ENCODE results near the gene ACTR6.
"Not testable (repeated sequence)": the region's sequence is repeated elsewhere in the genome, so short reads cannot be mapped to it uniquely, and the experiment has no call there.

ACTR6 gene

DNA sequence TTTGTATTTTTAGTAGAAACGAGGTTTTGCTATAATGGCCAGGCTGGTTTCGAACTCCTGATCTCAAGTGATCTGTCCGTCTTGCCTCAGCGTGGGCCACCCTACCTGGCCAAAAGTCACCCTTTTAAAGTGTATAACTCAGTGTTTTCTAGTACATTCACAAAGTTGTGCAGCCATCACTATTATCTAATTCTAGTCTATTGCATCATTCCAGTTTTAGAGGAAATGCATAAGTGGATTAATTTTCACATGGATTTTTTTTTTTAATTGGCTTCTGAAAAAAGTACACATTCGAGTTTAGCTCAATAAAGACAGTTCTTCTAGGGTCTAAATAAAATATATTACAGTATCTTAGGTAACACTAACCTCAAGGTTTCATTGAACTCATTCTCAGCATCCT, 62.5 kb downstream of the ACTR6 start:
- ChIA-PET CTCF (no interaction called here), POLR2A (no interaction called here)
- DNase-seq (ENCODE audit: extremely low spot score) = no peak
- no peak for TF ChIP-seq PKNOX1 (IDR thresholded peaks at IDR 0.05)
- TF ChIP-seq CTBP1 (IDR thresholded peaks at IDR 0.05; ENCODE audit: borderline replicate concordance) = no peak
- no peak for TF ChIP-seq FOXA1 (IDR thresholded peaks at IDR 0.05)
- no peak for TF ChIP-seq NFRKB (IDR thresholded peaks at IDR 0.05)
- TF ChIP-seq LEF1 (IDR thresholded peaks at IDR 0.05; ENCODE audit: borderline replicate concordance) = no peak
- no peak for TF ChIP-seq HDGF (IDR thresholded peaks at IDR 0.05; ENCODE audit: borderline replicate concordance)
- no peak for TF ChIP-seq SUZ12 (IDR thresholded peaks at IDR 0.05)
- no peak for TF ChIP-seq ARNT (IDR thresholded peaks at IDR 0.05)
- TF ChIP-seq FOXK2 (IDR thresholded peaks at IDR 0.05) = no peak
- no peak for TF ChIP-seq FOXM1 (IDR thresholded peaks at IDR 0.05; ENCODE audit: borderline replicate concordance)

GRCh38 chr12:100265107-100265506, 64.5 kb downstream of the ACTR6 start:
- CTCF ChIA-PET; POLR2A ChIA-PET; DNase-seq (ENCODE audit: extremely low spot score): not testable (repeated sequence)

DNA sequence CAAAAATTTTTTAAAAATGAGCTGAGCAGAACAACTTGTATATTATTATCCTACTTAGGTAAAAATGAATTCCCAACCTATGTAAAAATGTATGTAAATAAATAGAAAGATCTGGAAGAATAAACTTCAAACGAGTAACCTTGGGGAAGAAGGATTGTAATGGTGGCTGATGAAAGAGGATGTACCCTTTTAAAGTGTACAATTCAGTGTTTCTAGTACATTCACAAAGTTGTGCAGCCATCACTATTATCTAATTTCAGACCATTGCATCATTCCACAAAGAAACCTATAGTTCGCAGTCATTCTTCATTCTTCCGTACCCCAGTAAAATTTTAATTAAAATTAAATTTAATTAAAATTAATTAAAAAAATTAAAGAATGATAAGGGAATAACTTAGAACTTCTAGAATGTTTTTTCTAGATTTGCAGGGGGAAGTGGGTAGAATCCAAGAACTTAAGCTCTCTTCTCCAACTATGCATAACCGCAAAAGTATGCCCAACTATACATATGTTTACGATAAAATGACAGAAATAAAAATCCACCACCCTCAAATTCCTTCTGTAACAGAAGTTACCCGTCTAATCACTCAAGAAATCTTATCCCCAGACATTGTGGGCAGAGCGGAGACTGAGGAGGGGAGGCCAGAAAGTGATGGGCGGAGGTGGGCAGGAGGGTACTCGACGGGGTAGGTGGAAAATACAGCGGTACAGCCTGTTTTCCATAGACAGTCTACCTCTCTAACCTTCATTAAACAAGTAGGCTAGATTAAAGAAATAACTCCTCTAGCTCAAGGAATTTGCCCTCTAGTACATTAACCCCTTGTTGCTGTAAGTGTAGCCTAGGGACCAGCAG, 65.3 kb downstream of the ACTR6 start:
- ChIA-PET CTCF (no interaction called here), POLR2A (interaction anchor here (1.0 to 1.1 kb wide), 2 partner anchors 31 to 65 kb away, joined by 3 to 4 read pairs; partner anchors contain the start of gene ACTR6)
- TF ChIP-seq SP1 (IDR thresholded peaks at IDR 0.05) (no peak), LEF1 (IDR thresholded peaks at IDR 0.05; ENCODE audit: borderline replicate concordance) (no peak), FOXK2 (IDR thresholded peaks at IDR 0.05) (no peak), ELF4 (IDR thresholded peaks at IDR 0.05) (no peak), L3MBTL2 (conservative IDR thresholded peaks at IDR 0.05) (no peak)
- DNase-seq (ENCODE audit: extremely low spot score) = peak; percentile 20

- DNase-seq (ENCODE audit: extremely low spot score) = no peak
- CTCF ChIA-PET = no interaction called here
- POLR2A ChIA-PET = interaction anchor here (0.8 to 1.6 kb wide), 4 partner anchors 11 to 66 kb away, joined by 3 to 8 read pairs (median 4); partner anchors contain the start of gene ACTR6
These were observed 65.9 kb downstream of the ACTR6 start for GRCh38 chr12:100266585-100266834.

GRCh38 chr12:100266835-100267602, 66.4 kb downstream of the ACTR6 start, which contains the start of the genes DEPDC4 and SCYL2:
DEPDC4 (minus strand) TSS chr12:100267079; CDS start chr12:100267076, 3 bp downstream.
SCYL2 (plus strand) TSS chr12:100267177; CDS start chr12:100282971, 15,794 bp downstream.
- TF ChIP-seq PKNOX1 (IDR thresholded peaks at IDR 0.05) (peak; percentile 92), ELF4 (IDR thresholded peaks at IDR 0.05) (no peak), L3MBTL2 (conservative IDR thresholded peaks at IDR 0.05) (peak; percentile 59)
- ChIA-PET POLR2A (interaction anchor here (0.8 to 1.6 kb wide), 5 partner anchors 12 to 66 kb away, joined by 3 to 8 read pairs (median 4); partner anchors contain the start of gene ACTR6), CTCF (no interaction called here)
- DNase-seq (ENCODE audit: extremely low spot score) = peak; percentile 93

More at GRCh38 chr12:100266585-100266834, 65.9 kb downstream of the ACTR6 start:
- TF ChIP-seq SUZ12 (IDR thresholded peaks at IDR 0.05) (no peak), FOXK2 (IDR thresholded peaks at IDR 0.05) (no peak), ELF4 (IDR thresholded peaks at IDR 0.05) (no peak), ZNF384 (IDR thresholded peaks at IDR 0.05) (no peak), HDGF (IDR thresholded peaks at IDR 0.05; ENCODE audit: borderline replicate concordance) (no peak), LEF1 (IDR thresholded peaks at IDR 0.05; ENCODE audit: borderline replicate concordance) (no peak), SP1 (IDR thresholded peaks at IDR 0.05) (no peak), TARDBP (IDR thresholded peaks at IDR 0.05) (no peak), FOXA1 (IDR thresholded peaks at IDR 0.05) (no peak), BHLHE40 (IDR thresholded peaks at IDR 0.05; ENCODE audit: borderline replicate concordance) (no peak), ARNT (IDR thresholded peaks at IDR 0.05) (no peak), L3MBTL2 (conservative IDR thresholded peaks at IDR 0.05) (no peak), FOXM1 (IDR thresholded peaks at IDR 0.05; ENCODE audit: borderline replicate concordance) (no peak), PKNOX1 (IDR thresholded peaks at IDR 0.05) (no peak), NFRKB (IDR thresholded peaks at IDR 0.05) (no peak)

DNA sequence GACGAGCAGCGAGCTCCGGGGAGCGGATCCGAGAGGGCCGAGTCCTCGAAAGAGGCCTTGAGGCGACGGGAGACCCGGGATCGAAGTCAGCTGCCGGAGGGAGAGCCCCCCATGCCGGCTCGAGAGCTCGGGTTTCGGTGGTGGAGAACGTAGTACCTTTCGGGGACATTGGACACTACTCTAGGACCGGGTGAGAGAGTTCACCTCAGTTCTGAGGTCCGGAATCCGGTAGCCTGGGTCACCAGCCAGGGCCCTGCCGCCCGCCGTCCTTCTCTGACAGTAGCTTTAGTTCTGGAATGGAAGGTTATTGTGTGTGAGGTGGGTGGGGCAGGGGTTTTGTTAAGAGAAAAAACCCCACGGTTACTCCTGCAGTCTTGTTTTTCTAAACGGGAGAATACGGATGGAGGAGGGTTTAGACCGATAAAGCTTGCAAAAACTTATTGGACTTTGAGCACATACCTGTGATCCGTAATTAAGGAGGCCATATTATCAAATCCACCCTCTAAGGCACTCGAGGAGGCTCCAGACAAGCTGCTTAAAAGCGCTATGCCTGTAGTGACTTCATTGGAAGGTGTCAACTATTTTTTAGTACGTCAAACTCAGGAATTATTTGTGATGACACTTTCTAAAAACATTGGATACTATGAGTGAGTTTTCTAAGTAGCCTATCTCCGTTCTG, 67.1 kb downstream of the ACTR6 start:
- CTCF ChIA-PET = interaction anchor here (0.8 kb wide), 1 partner anchor 137 kb away, joined by 3 read pairs; no protein-coding TSS in a partner anchor
- DNase-seq (ENCODE audit: extremely low spot score) = no peak

More for the DNA sequence above, 67.1 kb downstream of the ACTR6 start:
- TF ChIP-seq LEF1 (IDR thresholded peaks at IDR 0.05; ENCODE audit: borderline replicate concordance) (no peak), TARDBP (IDR thresholded peaks at IDR 0.05) (no peak), FOXM1 (IDR thresholded peaks at IDR 0.05; ENCODE audit: borderline replicate concordance) (no peak), CTBP1 (IDR thresholded peaks at IDR 0.05; ENCODE audit: borderline replicate concordance) (no peak), ELF4 (IDR thresholded peaks at IDR 0.05) (no peak), ARNT (IDR thresholded peaks at IDR 0.05) (no peak), NFRKB (IDR thresholded peaks at IDR 0.05) (no peak)
- POLR2A ChIA-PET = interaction anchor here (1.1 to 1.6 kb wide), 2 partner anchors 12 kb away, joined by 3 to 8 read pairs; no protein-coding TSS in a partner anchor

Measured in HEK293T (cell line).